ENCODE results near the gene SWAP70.

The SWAP70 gene

GRCh38 chr11:9716275-9717039, 52.6 kb downstream of the SWAP70 start:
- ChIA-PET POLR2A (ENCODE audit: low non-redundant PET) (interaction anchor here (0.7 kb wide), 1 partner anchor 27 kb away, joined by 3 read pairs; no protein-coding TSS in a partner anchor), CTCF (interaction anchor here (0.6 to 1.5 kb wide), 4 partner anchors 9 to 967 kb away, joined by 3 to 4 read pairs (median 4); no protein-coding TSS in a partner anchor)
- DNase-seq (ENCODE audit: low spot score), result no peak

GRCh38 chr11:9717040-9717357, 53.1 kb downstream of the SWAP70 start:
- DNase-seq (ENCODE audit: low spot score), result no peak
- H3K27ac ChIP-seq, result no peak overlapping the region
- POLR2A ChIA-PET (ENCODE audit: low non-redundant PET), result interaction anchor here (0.7 kb wide), 1 partner anchor 28 kb away, joined by 3 read pairs; no protein-coding TSS in a partner anchor
- no peak for TF ChIP-seq CTCF (conservative IDR thresholded peaks at IDR 0.05; ENCODE audit: low read depth)
- CTCF ChIA-PET, result no interaction called here

More at GRCh38 chr11:9716275-9717039, 52.6 kb downstream of the SWAP70 start:
- no peak overlapping the region for H3K27ac ChIP-seq
- TF ChIP-seq CTCF (conservative IDR thresholded peaks at IDR 0.05; ENCODE audit: low read depth), result no peak

GRCh38 chr11:9717719-9718118, 53.8 kb downstream of the SWAP70 start:
- no peak for DNase-seq (ENCODE audit: low spot score)
- no peak overlapping the region for H3K27ac ChIP-seq
- POLR2A ChIA-PET (ENCODE audit: low non-redundant PET), result no interaction called here
- TF ChIP-seq CTCF (conservative IDR thresholded peaks at IDR 0.05; ENCODE audit: low read depth), result no peak
- CTCF ChIA-PET, result no interaction called here

- ChIA-PET POLR2A (ENCODE audit: low non-redundant PET) (no interaction called here), CTCF (no interaction called here)
- no peak for DNase-seq (ENCODE audit: low spot score)
- no peak overlapping the region for H3K27ac ChIP-seq
- TF ChIP-seq CTCF (conservative IDR thresholded peaks at IDR 0.05; ENCODE audit: low read depth), result no peak
These were observed 54.3 kb downstream of the SWAP70 start for GRCh38 chr11:9718147-9718546.

- ChIA-PET POLR2A (ENCODE audit: low non-redundant PET) (no interaction called here), CTCF (interaction anchor here (0.9 kb wide), 2 partner anchors 39 to 107 kb away, joined by 3 read pairs; no protein-coding TSS in a partner anchor)
- TF ChIP-seq CTCF (conservative IDR thresholded peaks at IDR 0.05; ENCODE audit: low read depth), result no peak
- H3K27ac ChIP-seq, result no peak overlapping the region
- DNase-seq (ENCODE audit: low spot score), result no peak
These were observed 55.9 kb downstream of the SWAP70 start for GRCh38 chr11:9719566-9720289.

- DNase-seq (ENCODE audit: low spot score), result no peak
- CTCF ChIA-PET, result interaction anchor here (0.9 kb wide), 2 partner anchors 38 to 107 kb away, joined by 3 read pairs; no protein-coding TSS in a partner anchor
- no peak for TF ChIP-seq CTCF (conservative IDR thresholded peaks at IDR 0.05; ENCODE audit: low read depth)
- POLR2A ChIA-PET (ENCODE audit: low non-redundant PET), result no interaction called here
- H3K27ac ChIP-seq, result no peak overlapping the region
These were observed 56.4 kb downstream of the SWAP70 start for GRCh38 chr11:9720290-9720630.
